ENCODE results near the gene CLPTM1. TPM values are rescaled to one million over a fixed set of nuclear protein-coding genes. Genes with fewer than 3 reads are reported as not detected.
A peak's percentile ranks its signal among the peaks of the same experiment; 100 is the strongest.

CLPTM1 gene
- total and polyA plus RNA-seq, 9 of the 15 experiments (the other 6 are each of a cell fraction or from before 2014, with no cell fraction given) = 0.37 to 96.0 (median 27.5) TPM

DNA sequence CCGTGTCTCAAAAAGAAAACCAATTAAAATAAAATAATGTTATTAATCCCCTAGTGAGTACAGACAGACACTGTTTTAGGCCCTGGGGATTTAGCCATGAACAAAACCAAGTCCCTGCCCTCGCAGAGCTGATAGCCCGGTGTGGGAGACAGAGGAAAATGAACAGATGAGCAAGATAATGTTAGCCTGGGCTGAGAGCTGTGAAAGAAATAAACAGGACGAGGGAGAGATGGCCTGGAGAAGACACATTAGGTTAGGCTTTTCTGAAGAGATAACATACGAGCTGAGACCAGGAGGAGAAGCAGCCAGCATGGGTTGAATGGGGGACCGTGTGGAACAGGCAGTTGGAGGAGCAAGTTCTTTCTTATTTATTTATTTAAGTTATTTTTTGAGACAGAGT is 55.1 kb downstream of the CLPTM1 start (continued):
- TF ChIP-seq TSHZ1 (CRISPR knock-in tag; IDR thresholded peaks at IDR 0.05) (no peak), ZFP36 (IDR thresholded peaks at IDR 0.05; ENCODE audit: low read depth, low read length, partially characterized antibody) (no peak), SNRNP70 (optimal IDR thresholded peaks at IDR 0.05; ENCODE audit: low read depth, low read length) (no peak), CBFA2T3 (IDR thresholded peaks at IDR 0.05) (peak; percentile 71), MBD1 (CRISPR knock-in tag; IDR thresholded peaks at IDR 0.05) (no peak), RBM22 (IDR thresholded peaks at IDR 0.05; ENCODE audit: low read depth, low read length, poor library complexity, severe bottlenecking) (no peak), HES1 (IDR thresholded peaks at IDR 0.05; ENCODE audit: low read depth) (no peak)
- TF ChIP-seq, protein P1, sequence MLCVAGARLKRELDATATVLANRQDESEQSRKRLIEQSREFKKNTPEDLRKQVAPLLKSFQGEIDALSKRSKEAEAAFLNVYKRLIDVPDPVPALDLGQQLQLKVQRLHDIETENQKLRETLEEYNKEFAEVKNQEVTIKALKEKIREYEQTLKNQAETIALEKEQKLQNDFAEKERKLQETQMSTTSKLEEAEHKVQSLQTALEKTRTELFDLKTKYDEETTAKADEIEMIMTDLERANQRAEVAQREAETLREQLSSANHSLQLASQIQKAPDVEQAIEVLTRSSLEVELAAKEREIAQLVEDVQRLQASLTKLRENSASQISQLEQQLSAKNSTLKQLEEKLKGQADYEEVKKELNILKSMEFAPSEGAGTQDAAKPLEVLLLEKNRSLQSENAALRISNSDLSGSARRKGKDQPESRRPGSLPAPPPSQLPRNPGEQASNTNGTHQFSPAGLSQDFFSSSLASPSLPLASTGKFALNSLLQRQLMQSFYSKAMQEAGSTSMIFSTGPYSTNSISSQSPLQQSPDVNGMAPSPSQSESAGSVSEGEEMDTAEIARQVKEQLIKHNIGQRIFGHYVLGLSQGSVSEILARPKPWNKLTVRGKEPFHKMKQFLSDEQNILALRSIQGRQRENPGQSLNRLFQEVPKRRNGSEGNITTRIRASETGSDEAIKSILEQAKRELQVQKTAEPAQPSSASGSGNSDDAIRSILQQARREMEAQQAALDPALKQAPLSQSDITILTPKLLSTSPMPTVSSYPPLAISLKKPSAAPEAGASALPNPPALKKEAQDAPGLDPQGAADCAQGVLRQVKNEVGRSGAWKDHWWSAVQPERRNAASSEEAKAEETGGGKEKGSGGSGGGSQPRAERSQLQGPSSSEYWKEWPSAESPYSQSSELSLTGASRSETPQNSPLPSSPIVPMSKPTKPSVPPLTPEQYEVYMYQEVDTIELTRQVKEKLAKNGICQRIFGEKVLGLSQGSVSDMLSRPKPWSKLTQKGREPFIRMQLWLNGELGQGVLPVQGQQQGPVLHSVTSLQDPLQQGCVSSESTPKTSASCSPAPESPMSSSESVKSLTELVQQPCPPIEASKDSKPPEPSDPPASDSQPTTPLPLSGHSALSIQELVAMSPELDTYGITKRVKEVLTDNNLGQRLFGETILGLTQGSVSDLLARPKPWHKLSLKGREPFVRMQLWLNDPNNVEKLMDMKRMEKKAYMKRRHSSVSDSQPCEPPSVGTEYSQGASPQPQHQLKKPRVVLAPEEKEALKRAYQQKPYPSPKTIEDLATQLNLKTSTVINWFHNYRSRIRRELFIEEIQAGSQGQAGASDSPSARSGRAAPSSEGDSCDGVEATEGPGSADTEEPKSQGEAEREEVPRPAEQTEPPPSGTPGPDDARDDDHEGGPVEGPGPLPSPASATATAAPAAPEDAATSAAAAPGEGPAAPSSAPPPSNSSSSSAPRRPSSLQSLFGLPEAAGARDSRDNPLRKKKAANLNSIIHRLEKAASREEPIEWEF (CRISPR knock-in tag; IDR thresholded peaks at IDR 0.05) = no peak
- TF ChIP-seq, protein P2, sequence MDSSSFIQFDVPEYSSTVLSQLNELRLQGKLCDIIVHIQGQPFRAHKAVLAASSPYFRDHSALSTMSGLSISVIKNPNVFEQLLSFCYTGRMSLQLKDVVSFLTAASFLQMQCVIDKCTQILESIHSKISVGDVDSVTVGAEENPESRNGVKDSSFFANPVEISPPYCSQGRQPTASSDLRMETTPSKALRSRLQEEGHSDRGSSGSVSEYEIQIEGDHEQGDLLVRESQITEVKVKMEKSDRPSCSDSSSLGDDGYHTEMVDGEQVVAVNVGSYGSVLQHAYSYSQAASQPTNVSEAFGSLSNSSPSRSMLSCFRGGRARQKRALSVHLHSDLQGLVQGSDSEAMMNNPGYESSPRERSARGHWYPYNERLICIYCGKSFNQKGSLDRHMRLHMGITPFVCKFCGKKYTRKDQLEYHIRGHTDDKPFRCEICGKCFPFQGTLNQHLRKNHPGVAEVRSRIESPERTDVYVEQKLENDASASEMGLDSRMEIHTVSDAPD (CRISPR knock-in tag; IDR thresholded peaks at IDR 0.05) = no peak
- TF ChIP-seq, protein P3, sequence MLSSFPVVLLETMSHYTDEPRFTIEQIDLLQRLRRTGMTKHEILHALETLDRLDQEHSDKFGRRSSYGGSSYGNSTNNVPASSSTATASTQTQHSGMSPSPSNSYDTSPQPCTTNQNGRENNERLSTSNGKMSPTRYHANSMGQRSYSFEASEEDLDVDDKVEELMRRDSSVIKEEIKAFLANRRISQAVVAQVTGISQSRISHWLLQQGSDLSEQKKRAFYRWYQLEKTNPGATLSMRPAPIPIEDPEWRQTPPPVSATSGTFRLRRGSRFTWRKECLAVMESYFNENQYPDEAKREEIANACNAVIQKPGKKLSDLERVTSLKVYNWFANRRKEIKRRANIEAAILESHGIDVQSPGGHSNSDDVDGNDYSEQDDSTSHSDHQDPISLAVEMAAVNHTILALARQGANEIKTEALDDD (IDR thresholded peaks at IDR 0.05) = peak; percentile 67

Measured in K562 (cell line).